Mesodermal cell (in vitro differentiated cells): ENCODE measurements around the gene RALGPS1.

ENCODE experiments used
- H3K27ac ChIP-seq: 2 replicates; pipeline ENCODE4 v1.7.0; 2013; ENCODE audit warnings: mild to moderate bottlenecking, low read depth, low read length, moderate library complexity; ENCODE audit not compliant: severe bottlenecking
- H3K36me3 ChIP-seq: 2 replicates; pipeline ENCODE4 v1.7.1; 2013; ENCODE audit warnings: mild to moderate bottlenecking, low read length, moderate library complexity; ENCODE audit not compliant: control insufficient read depth, insufficient read depth
- H3K4me1 ChIP-seq: one replicate; pipeline ENCODE4 v1.7.1; 2013; ENCODE audit warnings: mild to moderate bottlenecking, low read length; ENCODE audit not compliant: insufficient read depth, control insufficient read depth, poor library complexity, severe bottlenecking
- H3K4me3 ChIP-seq: 2 replicates; pipeline ENCODE4 v1.7.0; 2013; ENCODE audit warnings: low read length, control low read depth, mild to moderate bottlenecking; ENCODE audit not compliant: insufficient read depth, poor library complexity, severe bottlenecking; ENCODE audit errors: extremely low read depth
- H3K9me3 ChIP-seq: 2 replicates; pipeline ENCODE4 v1.7.1; 2013; ENCODE audit warnings: mild to moderate bottlenecking, low read length, moderate library complexity; ENCODE audit not compliant: control insufficient read depth
- WGBS, 2 experiments: methylation state at CpG; one replicate each; pipeline ENCODE4 v1.1.5; 2013; ENCODE audit warnings: missing lambda C conversion rate in 2 of 2; ENCODE audit not compliant: insufficient coverage in 2 of 2; 5-methylcytosine and 5-hydroxymethylcytosine counted together

The RALGPS1 gene

GRCh38 chr9:126975327-126976220, 61.0 kb downstream of the RALGPS1 start:
- Histone ChIP-seq H3K27ac (no peak overlapping the region), H3K4me3 (no peak overlapping the region), H3K4me1 (no peaks in the 10 kb centered on the region), H3K9me3 (no peaks in the 10 kb centered on the region), H3K36me3 (no peaks in the 10 kb centered on the region)
- 85 to 97% methylated on average over 6 of the region's 8 CpGs for WGBS, 2 experiments

DNA sequence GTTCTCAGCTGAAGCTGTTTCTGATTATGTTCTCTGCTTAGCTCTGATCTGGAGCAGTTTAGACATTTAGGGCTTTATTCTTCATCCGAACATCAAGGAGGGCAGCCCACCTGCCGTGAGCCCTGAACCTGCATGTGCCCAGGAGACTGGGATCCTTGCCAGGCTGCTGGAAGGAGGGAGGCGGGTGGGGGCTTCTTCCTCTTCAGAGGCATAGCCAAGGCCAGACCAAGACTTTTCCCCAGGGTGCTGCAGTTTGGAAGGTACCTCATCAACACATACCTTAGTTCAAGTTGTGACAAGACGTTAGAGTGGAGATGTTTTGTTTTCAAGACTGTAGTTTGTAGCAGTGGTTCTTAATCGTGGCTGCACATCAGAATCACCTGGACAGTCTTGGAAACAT, 64.9 kb downstream of the RALGPS1 start:
- 79% methylated on average over 4 of the region's 5 CpGs; no CpG with 5 or more reads in 1 of the 2 experiments for WGBS, 2 experiments

GRCh38 chr9:126980231-126980630, 65.6 kb downstream of the RALGPS1 start:
- Histone ChIP-seq H3K4me1 (no peaks in the 10 kb centered on the region), H3K27ac (no peak overlapping the region), H3K9me3 (no peaks in the 10 kb centered on the region), H3K36me3 (no peaks in the 10 kb centered on the region), H3K4me3 (no peak overlapping the region)

More for the DNA sequence above, 64.9 kb downstream of the RALGPS1 start:
- Histone ChIP-seq H3K9me3 (no peaks in the 10 kb centered on the region), H3K36me3 (no peaks in the 10 kb centered on the region), H3K27ac (no peak overlapping the region), H3K4me3 (no peak overlapping the region), H3K4me1 (no peaks in the 10 kb centered on the region)

DNA sequence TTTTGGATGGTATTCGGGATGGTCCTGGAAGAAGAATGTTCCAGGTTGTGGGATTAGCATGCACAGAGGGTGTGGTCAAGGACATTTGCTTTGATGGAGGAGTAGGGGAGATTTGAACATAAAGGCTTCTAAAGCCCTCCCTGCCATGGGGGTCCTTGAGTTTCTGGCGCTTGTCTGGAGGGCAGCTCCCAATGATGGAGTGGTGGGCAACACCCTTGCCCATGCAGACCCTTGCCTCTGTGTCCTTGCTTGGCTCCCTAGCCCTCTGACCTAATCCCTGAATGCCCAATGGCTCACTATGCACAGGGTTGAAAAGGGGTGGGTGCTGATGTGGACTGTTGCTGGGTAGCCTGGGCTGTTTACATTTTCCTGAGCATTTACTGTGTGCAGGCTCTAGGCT, 66.6 kb downstream of the RALGPS1 start:
- Histone ChIP-seq H3K4me3 (no peak overlapping the region), H3K27ac (no peak overlapping the region), H3K9me3 (no peaks in the 10 kb centered on the region), H3K36me3 (no peaks in the 10 kb centered on the region), H3K4me1 (no peaks in the 10 kb centered on the region)
- WGBS, 2 experiments, result 75 to 100% methylated on average over 1 to 2 of the region's 2 CpGs

GRCh38 chr9:126982215-126983002, 67.8 kb downstream of the RALGPS1 start:
- H3K36me3 ChIP-seq, result no peaks in the 10 kb centered on the region
- WGBS, 2 experiments, result 90 to 100% methylated on average over 1 to 2 of the region's 5 CpGs
- H3K27ac ChIP-seq, result no peak overlapping the region
- no peaks in the 10 kb centered on the region for H3K4me1 ChIP-seq
- no peaks in the 10 kb centered on the region for H3K9me3 ChIP-seq
- H3K4me3 ChIP-seq, result no peak overlapping the region

GRCh38 chr9:126983767-126984166, 69.2 kb downstream of the RALGPS1 start:
- no peak overlapping the region for H3K27ac ChIP-seq
- no peaks in the 10 kb centered on the region for H3K4me1 ChIP-seq
- no peak overlapping the region for H3K4me3 ChIP-seq
- H3K9me3 ChIP-seq, result no peaks in the 10 kb centered on the region
- whole genome bisulfite sequencing, 2 experiments, result 80 to 100% methylated on average over 1 of the region's 1 CpG
- H3K36me3 ChIP-seq, result no peaks in the 10 kb centered on the region

- Histone ChIP-seq H3K36me3 (no peaks in the 10 kb centered on the region), H3K4me1 (no peaks in the 10 kb centered on the region), H3K4me3 (no peak overlapping the region), H3K9me3 (no peaks in the 10 kb centered on the region), H3K27ac (no peak overlapping the region)
- WGBS, 2 experiments, result 93 to 100% methylated on average over 2 to 3 of the region's 3 CpGs
These were observed 70.4 kb downstream of the RALGPS1 start for GRCh38 chr9:126984969-126985368.

GRCh38 chr9:126985870-126986498, 71.4 kb downstream of the RALGPS1 start:
- 94 to 96% methylated on average over 6 of the region's 7 CpGs for WGBS, 2 experiments
- Histone ChIP-seq H3K36me3 (no peaks in the 10 kb centered on the region), H3K27ac (no peak overlapping the region), H3K9me3 (no peaks in the 10 kb centered on the region), H3K4me3 (no peak overlapping the region), H3K4me1 (no peaks in the 10 kb centered on the region)

DNA sequence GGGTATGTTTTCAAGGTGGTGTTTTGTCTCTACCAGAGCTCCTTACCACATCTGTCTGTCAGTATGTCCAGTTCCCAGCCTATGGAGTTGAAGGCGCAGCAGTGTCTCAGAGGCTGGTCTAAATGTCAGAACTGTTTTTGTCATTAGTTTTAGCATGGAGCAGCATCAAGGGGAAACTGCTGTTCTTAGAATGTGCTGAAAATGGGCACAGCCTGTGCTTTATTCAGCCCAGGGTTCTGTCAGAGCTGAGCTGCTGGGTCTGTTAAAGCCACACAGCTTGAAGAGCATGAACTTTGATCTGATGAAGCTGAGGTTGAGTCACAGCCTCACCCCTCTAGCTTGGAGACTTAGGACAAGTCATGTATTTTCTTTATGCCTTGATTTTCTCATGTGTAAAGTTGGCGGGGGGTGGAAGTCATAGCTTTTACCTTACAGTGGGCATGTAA, 71.9 kb downstream of the RALGPS1 start:
- no peak overlapping the region for H3K4me3 ChIP-seq
- H3K9me3 ChIP-seq, result no peaks in the 10 kb centered on the region
- 93 to 100% methylated on average over 2 of the region's 2 CpGs for WGBS, 2 experiments
- H3K4me1 ChIP-seq, result no peaks in the 10 kb centered on the region
- no peak overlapping the region for H3K27ac ChIP-seq
- H3K36me3 ChIP-seq, result no peaks in the 10 kb centered on the region

DNA sequence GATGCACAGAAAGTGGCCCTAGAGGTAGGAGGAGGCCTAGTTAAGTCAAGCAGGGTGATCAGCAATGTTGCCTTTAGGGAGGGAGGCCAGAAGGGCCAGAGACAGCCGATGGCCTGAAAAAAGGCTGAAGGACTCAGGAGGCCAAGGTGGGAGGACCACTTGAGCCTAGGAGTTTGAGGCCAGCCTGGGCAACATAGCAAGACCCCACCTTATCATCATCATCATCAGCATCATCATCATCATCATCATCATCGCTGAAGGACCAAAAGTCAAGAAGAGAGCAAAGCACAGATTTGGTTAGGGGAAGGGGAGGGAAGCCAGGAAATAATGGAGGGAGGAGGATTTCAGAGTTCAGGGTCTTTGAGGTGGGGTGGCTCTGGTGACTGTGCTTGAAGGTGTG, 74.3 kb downstream of the RALGPS1 start:
- Histone ChIP-seq H3K4me3 (no peak overlapping the region), H3K27ac (no peak overlapping the region), H3K9me3 (no peaks in the 10 kb centered on the region), H3K36me3 (no peaks in the 10 kb centered on the region), H3K4me1 (no peaks in the 10 kb centered on the region)
- 67 to 86% methylated on average over 1 of the region's 2 CpGs for WGBS, 2 experiments
